CD4-positive, alpha-beta T cell treated with Interleukin-15 for 4 hours (primary cell): ENCODE measurements around the gene REXO1.

Experiments used
- DNase-seq: peaks from one replicate; pipeline ENCODE4 v3.0.0-alpha.2; 2020; ENCODE audit warnings: low spot score

Gene REXO1

GRCh38 chr19:1849132-1849474 lies 820 bp upstream of the REXO1 start:
- no peak for DNase-seq

GRCh38 chr19:1847684-1848398 lies 442 bp downstream of the REXO1 start:
- no peak for DNase-seq

- no peak for DNase-seq
Observed at GRCh38 chr19:1847348-1847683, 967 bp downstream of the REXO1 start.

- DNase-seq: no peak
Observed at GRCh38 chr19:1846517-1847204, 1.6 kb downstream of the REXO1 start.

GRCh38 chr19:1845642-1846041 lies 2.6 kb downstream of the REXO1 start:
- no peak for DNase-seq

GRCh38 chr19:1845125-1845515 lies 3.2 kb downstream of the REXO1 start:
- no peak for DNase-seq

GRCh38 chr19:1844513-1845124 lies 3.7 kb downstream of the REXO1 start:
- no peak for DNase-seq

- no peak for DNase-seq
Observed at GRCh38 chr19:1843646-1844394, 4.5 kb downstream of the REXO1 start.

GRCh38 chr19:1843116-1843515 lies 5.2 kb downstream of the REXO1 start:
- DNase-seq: no peak

GRCh38 chr19:1841209-1841924 lies 6.9 kb downstream of the REXO1 start:
- DNase-seq: no peak

GRCh38 chr19:1840541-1841115 lies 7.7 kb downstream of the REXO1 start:
- DNase-seq: no peak

- no peak for DNase-seq
Observed at GRCh38 chr19:1839658-1840540, 8.4 kb downstream of the REXO1 start.

GRCh38 chr19:1837625-1838105 lies 10.6 kb downstream of the REXO1 start:
- peak; percentile 47 for DNase-seq

- no peak for DNase-seq
Observed at GRCh38 chr19:1837222-1837565, 11.1 kb downstream of the REXO1 start.

- DNase-seq: no peak
Observed at GRCh38 chr19:1836458-1837221, 11.6 kb downstream of the REXO1 start.

- no peak for DNase-seq
Observed at GRCh38 chr19:1833540-1833939, 14.7 kb downstream of the REXO1 start.

- DNase-seq: no peak
Observed at GRCh38 chr19:1832046-1832663, 16.1 kb downstream of the REXO1 start.

GRCh38 chr19:1830978-1831377 lies 17.3 kb downstream of the REXO1 start:
- DNase-seq: no peak

- no peak for DNase-seq
Observed at GRCh38 chr19:1830568-1830967, 17.7 kb downstream of the REXO1 start.

GRCh38 chr19:1829958-1830357 lies 18.3 kb downstream of the REXO1 start:
- no peak for DNase-seq
